HG02973 (cell line): ENCODE measurements around the gene MSI2.

Experiments used
- ATAC-seq: cut with Tn5 transposase; IDR thresholded peaks from one replicate; pipeline ENCODE4 v1.9.1; 2021; ENCODE audit warnings: moderate library complexity; ENCODE audit not compliant: unreplicated experiment

The MSI2 gene

DNA sequence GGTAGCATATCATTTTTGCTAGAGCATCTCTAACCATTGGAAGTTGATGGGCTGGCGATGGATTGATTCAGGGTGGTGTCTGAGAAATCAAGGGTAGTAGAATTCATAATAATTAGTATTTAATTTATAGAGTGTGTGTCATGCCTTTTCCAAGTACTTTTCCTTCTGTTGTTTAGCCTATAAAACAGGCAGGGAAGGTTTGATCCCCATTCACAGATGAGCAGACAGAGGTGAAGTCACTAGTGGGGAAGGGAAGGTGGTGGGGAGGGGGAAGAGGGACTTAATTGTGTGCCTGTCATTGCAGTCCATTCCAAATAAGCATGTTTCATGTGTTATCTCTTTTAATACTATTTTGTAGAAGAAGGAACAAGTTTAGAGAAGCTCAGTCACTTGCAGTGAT is 131.3 kb downstream of the MSI2 start:
- no peak for ATAC-seq

- ATAC-seq = no peak
These were observed 131.9 kb downstream of the MSI2 start for GRCh38 chr17:57388131-57388725.

DNA sequence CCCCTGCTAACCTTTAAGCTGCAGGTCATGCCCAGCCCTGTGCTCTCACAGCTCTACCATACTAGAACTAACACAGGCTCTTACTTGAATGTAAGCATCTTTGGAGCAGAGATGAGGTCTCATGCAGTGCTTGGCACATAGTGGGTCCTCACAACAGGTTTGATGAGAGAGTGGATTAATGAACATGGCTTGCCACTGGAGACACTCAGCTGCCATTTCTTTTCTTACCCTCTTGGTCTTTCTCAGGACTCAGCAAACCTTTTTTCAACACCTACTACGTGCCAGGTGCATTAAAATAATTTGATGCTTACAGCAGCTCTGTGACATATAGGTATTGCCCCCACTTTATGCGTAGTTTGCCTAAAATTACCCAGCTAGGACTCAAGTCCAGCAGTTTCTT is 133.2 kb downstream of the MSI2 start:
- ATAC-seq = no peak

DNA sequence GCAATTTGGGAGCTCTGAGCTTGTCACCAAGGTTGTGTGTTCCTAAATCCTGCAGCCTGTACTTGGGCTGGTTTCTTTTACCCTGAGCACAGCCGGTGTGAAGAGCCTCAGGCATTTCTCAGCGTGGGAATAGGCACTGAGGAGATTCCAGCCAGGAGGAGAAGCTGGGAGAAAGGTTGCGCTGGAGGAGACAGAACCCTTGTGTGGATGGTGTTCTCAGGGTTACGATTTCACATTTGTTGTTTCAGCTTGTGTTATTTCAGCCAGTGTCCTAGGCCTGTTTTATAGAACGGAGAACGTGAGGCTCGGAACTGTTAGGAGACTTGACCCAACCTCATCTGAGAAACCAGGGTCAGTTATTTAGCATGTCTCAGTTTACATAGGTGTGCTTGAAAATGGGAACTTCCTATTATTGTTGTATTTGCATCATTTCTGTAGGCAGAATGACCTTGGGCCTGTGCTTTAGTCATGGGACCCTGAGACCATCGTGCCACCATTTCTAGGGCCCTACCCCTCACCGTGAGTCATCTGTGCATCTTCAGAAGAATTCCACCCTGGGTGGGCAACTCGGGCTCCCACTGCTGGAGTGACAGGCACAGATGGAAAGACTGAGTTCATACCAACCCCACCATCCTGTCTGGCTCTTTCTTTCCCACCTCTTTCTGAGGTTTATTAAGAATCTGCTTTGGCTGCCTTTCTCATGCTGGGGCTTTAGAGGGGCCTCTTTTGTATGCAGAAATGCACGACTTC is 134.9 kb downstream of the MSI2 start:
- no peak for ATAC-seq

DNA sequence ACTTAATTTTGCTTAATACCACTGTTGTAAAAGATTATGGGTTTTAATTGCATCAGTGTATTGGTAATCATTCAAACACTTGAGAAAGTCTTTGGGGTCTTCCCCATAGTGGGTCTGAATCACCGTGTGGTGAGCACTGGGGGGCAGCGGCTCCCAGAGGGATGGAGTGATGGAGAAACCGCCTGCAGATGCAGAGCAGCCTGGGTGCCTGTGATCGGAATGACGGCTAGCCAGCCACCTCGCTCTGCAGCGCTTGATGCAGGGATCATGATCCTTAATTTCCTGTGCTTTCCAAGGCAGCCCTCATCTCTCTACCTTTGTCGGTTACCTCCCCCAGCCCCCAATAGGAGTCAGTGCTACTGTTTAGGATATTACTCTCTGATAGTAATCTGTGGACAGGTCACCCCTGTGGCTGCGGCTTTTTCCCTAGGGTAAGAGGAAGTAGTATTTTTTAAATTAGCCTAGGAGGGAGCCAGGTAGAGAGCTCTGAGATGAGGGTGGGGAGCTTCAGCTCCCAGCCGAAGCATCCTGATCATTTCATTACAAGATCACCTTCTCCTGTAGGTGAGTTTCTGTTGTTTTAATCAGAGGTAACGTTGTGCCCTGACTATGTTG is 135.6 kb downstream of the MSI2 start:
- no peak for ATAC-seq

DNA sequence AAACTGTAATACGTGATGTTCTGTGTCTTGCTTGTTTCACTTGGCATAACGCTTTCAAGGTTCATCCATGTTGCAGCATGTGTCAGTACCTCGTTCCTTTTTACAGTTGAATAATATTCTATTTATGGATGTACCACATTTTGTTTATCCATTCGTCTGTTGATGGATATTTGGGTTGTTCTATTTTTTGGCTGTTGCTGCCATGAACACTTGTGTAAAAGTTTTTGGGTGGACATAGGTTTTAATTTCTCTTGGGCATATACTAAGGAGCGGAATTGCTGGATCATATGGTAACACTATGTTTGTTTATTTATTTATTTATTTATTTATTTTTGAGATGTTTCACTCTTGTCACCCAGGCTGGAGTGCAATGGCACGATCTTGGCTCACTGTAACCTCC is 137.0 kb downstream of the MSI2 start:
- no peak for ATAC-seq

DNA sequence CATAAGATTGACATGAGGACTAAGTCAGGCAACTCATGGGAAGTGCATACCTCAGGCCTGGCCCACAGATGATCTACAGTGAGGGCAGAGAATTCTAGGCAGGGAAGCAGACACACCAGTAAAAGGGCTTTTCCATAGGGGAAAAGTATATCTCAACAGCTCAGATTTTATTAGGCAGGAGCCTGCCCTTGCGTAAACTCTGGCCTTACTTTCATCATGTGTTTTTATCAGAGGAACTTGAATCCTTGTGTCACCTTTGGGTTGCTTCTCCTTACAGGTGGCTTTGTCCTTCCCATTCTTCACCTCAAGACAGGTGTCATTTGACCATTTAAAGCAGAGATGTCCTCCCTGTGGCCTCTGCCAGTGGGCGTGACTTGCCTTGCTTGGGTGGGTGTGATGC is 138.1 kb downstream of the MSI2 start:
- no peak for ATAC-seq

- ATAC-seq = no peak
These were observed 139.5 kb downstream of the MSI2 start for GRCh38 chr17:57395721-57396321.

- no peak for ATAC-seq
These were observed 140.2 kb downstream of the MSI2 start for GRCh38 chr17:57396511-57396921.

- ATAC-seq = no peak
These were observed 141.1 kb downstream of the MSI2 start for GRCh38 chr17:57397402-57397801.

GRCh38 chr17:57399690-57400089 is 143.4 kb downstream of the MSI2 start:
- ATAC-seq = no peak

DNA sequence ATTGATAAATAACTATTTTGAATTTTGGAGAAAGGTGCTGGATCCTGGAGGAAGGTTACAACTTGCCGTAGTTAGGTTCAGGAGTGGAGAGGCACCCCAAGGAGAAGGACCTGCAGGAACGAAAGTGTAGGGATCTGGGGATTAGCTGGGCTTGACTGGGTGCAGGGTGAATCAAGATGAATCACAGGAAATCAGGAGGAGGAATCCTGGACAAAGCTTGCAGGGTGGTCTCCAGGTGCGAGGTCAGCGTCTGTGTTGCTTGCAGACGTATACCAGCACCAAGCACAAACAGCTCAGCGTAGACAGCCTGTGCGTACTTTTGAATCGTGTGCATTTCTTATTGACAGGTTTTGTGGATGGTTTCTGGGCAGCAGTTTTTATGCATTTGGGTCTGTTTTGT is 144.3 kb downstream of the MSI2 start:
- no peak for ATAC-seq

GRCh38 chr17:57401556-57402488 is 145.5 kb downstream of the MSI2 start:
- ATAC-seq = no peak

GRCh38 chr17:57402681-57403180 is 146.4 kb downstream of the MSI2 start:
- no peak for ATAC-seq

GRCh38 chr17:57403236-57403635 is 146.9 kb downstream of the MSI2 start:
- ATAC-seq = no peak

DNA sequence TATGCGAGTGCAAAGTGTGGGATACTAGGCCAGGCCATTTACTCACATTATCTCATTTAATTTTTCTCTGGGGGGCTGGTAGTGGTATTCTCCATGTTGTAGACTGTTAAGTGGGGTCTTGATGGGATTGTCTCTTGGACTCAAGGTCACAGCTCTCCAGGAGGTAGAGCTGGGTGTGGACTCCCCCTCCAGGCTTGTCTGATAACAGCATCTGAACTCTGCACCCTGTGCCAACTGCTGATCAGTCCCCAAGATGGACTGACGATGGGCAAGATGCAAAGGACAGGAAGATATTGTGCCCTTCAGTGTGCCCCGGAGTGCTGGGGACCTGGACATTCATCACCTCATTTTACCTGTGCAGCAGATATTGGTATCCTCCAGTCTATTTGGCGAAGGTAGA is 147.8 kb downstream of the MSI2 start:
- ATAC-seq = no peak

GRCh38 chr17:57404795-57405490 is 148.6 kb downstream of the MSI2 start:
- no peak for ATAC-seq

DNA sequence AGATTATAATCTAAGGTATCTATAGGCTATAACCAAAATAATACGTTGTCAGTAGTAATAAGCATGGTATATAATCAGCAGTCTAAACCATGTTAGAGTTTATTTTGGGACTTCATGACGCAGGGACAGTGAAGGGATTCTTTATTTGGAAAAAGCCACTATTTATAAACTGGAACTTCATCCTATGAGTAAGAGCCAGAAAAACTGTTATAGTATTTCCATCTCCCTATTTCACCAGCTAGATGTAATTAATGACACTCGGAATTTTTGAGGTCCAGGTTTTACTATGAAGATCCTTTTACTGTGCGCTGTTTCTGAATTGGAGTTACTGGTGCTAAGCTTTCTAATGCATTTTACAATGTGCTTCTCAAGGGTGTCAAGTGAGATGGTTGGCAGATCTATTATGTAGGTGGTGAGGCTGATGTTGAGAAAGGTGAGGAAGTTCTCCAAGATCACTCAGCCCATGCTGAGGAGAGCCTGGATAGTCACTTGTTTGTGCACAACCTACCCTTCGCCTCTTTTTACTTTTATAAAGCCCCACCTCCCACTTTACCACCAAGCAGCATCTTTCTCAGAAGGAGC is 149.3 kb downstream of the MSI2 start:
- no peak for ATAC-seq

DNA sequence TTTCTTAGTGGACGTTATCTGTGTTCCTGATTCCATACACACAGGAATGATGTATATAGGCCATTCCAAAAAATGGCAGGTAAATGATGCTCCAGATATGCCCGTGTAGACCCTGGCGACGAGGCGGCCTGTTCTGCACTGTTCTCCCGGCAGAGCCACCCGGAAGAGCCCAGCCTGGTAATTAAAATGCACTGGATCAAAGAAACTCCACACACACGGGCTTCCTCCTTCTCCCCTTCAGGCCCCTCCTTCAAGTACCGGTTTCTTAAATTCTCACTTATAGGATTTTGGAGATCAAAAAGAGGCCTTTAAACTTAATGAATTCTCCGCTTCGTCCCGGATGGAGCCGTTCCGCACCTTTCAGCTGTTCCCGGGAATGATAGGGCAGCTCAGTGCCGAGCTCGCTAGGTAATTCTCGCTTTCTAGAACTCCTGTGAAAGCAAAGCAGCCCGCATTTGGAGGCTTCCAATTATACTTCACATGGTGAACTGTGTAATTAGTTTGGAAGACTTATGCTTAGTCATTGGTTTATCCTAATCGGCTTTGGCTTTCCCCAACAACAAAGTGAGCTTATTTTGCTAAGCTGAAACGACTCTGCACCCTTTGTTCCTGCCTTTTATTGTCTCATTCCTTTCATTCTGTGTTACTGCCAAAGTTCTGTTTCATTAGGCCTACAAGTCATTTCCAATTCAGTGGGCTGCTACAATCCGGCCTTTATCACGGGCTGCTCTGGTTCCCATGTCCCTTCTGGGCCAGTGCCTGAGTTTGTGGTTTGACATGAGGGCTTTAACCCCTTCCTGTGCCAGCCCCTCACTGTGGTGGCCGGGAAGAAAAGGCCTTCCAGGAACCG is 150.0 kb downstream of the MSI2 start:
- no peak for ATAC-seq
